22Rv1 (cell line): ENCODE measurements around the gene OR6K2.

Experiments used
- CTCF ChIP-seq: fragments of 450-650 bp; IDR thresholded peaks from 2 replicates; pipeline ENCODE4 v1.5.1; 2017; ENCODE audit warnings: mild to moderate bottlenecking
- ZFX ChIP-seq: fragments of 450-650 bp; IDR thresholded peaks from 2 replicates; pipeline ENCODE4 v1.6.1; 2017; ENCODE audit warnings: antibody characterized with exemption, borderline replicate concordance

- TF ChIP-seq CTCF (no peak), ZFX (no peak)
Measured at GRCh38 chr1:158685085-158685484, 15.4 kb downstream of the OR6K2 start.
